GM21619 (cell line): Measurements from ENCODE around the gene CCDC80.
A peak's percentile ranks its signal among the peaks of the same experiment; 100 is the strongest.

Experiments
- ATAC-seq: cut with Tn5 transposase; IDR thresholded peaks from one replicate; pipeline ENCODE4 v1.9.1; 2021; ENCODE audit not compliant: unreplicated experiment

Gene CCDC80, protein sequence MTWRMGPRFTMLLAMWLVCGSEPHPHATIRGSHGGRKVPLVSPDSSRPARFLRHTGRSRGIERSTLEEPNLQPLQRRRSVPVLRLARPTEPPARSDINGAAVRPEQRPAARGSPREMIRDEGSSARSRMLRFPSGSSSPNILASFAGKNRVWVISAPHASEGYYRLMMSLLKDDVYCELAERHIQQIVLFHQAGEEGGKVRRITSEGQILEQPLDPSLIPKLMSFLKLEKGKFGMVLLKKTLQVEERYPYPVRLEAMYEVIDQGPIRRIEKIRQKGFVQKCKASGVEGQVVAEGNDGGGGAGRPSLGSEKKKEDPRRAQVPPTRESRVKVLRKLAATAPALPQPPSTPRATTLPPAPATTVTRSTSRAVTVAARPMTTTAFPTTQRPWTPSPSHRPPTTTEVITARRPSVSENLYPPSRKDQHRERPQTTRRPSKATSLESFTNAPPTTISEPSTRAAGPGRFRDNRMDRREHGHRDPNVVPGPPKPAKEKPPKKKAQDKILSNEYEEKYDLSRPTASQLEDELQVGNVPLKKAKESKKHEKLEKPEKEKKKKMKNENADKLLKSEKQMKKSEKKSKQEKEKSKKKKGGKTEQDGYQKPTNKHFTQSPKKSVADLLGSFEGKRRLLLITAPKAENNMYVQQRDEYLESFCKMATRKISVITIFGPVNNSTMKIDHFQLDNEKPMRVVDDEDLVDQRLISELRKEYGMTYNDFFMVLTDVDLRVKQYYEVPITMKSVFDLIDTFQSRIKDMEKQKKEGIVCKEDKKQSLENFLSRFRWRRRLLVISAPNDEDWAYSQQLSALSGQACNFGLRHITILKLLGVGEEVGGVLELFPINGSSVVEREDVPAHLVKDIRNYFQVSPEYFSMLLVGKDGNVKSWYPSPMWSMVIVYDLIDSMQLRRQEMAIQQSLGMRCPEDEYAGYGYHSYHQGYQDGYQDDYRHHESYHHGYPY

DNA sequence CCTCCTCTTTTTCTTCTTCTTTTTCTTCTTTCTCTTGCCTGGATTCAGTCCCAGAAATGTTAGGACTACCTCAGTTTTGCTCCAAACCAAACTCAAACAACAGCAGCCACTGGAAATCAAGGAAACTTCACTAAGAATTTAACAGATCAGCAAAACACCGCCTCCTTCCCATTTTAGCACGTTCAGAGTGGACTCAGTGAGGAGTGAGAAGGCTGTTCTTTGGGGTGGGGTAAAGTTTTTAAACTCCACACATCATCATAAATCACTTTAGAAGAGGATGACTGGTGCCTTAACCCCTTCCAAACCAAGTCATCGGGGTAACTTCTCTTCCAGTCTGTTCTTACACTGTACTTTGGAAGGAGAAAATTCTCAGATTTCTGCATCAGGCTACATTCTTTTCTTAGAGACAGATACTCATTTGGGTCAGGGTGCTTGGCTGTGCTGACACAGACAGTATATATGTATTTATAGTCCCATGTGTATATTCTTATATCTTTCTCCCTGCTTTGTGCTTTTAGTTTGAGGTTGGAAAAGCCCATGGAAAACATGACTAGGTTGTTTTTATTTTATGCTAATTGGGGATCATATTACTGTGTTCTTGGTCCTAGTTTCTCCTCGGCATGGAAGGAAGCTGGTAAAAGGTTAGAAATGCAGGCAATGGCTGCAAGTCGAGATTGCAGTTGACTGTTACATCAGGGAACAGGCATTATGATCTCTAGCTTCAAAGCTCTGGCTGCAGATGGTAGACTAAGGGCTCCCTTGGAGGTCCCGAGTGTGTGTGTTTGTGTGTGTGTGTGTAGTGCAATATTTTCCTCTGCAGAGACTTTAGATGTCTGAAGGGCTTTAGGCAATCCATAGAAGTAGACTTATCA lies at the start of gene CCDC80:
CCDC80 (minus strand) TSS at position 214 of the 872 bp plus-strand sequence. CDS start 1,238 bp downstream, outside the sequence.
- no peak for ATAC-seq

DNA sequence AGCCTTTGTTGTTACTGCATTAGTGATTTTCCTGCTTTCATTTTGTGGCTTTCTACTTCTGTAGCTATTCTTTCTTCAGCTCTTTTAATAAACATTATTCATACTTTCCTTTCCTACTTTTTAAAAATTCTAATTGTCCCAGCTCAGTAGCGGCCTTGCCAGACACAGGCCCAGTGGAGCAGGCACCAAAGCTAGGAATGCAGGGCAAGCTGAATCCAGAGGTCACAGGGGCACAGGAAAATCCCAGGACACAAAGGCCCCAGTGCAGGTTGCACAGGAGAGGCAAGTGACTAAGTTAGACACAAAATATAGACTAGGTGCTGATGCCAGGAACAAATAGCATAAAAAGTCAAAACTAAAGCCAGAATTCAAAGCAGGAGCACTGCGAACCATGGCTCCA lies 49.0 kb upstream of the CCDC80 start:
- no peak for ATAC-seq

DNA sequence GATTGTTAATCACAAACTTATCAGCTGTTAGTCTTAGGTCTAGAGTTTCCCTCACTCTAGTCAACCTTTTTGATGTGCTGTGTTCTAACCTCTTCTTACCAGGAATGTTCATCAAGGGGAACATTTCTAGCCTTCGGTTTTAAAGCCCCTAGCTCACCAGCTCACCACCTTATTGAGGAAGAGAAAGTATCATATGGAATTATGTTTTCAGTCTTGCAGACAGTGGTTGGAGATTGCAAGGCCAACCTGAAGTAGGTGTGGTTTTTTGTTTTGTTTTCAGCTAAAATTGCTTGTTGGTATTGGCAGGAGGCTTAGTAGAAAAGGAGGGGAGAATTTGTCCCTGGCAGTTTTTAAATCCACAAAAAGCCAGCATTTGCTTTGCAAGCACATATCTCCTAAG lies 48.4 kb upstream of the CCDC80 start:
- peak; percentile 65 for ATAC-seq

DNA sequence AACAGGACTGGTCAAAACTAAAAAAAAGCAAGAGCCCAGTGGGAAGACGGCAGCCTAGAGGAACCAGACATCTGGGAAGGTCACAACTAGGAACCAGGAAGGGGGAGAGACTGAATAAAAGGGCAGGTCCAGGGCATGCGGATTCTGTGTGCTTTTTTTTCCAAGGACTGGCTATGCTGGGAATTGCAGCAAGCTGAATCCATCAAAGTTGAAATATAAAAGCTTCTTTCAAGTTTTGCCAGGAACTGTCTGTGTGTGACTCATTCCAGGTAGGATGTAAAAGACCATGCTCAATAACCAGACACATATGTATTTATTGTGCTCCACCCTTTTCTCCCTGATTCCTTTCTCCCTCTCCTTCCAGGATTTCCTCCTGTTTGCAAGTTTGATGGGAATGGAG lies 47.9 kb upstream of the CCDC80 start:
- ATAC-seq: no peak

DNA sequence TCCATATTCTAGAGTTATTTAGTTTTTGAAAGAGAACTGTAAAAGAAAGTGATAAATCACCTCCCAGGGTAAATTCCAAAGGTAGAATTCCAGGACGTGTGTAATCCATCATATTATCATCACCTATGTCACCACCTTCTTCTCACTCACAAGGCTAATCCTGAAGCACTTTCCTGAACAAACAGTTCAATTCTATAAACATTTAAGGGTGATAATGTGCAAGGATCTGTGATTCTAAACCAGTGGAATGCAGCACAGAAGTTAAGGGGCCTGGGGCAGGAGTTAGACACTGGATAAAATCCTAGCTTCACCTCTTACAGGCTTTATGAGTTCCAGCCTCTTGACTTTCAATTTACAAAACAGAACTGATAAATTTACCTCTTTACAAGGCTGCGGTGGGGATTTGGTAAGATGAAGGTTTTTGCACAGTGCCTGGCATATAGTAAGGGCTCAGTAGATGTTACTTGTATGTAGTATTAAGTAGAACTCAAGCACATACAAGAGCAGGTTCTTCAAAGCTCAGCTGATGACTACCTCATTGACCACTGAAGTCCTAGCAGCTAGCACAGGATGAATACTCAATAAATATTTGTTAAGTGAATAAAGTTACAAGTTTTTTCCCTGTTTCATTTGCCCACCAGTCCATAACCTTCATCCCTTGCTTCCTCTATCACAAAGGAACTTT lies 47.3 kb upstream of the CCDC80 start:
- no peak for ATAC-seq

DNA sequence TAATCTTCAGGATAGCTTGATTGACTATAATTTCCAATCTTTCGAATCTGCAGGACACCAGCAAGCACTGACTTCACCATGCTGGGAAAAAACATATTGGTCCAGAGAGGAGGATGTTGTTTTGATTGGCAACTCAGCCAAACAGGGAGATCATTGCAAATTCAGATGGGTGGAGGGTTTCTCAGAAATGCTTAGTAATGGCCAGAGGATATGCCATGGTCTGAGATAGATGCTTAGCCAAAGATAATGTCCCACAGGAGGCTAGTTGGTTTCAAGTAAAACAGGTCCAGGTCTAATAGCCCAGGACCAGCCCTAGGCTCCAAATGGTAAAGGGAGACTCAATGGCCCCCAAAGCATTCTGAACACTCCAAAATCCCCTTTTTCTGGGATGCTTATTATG lies 46.7 kb upstream of the CCDC80 start:
- no peak for ATAC-seq

DNA sequence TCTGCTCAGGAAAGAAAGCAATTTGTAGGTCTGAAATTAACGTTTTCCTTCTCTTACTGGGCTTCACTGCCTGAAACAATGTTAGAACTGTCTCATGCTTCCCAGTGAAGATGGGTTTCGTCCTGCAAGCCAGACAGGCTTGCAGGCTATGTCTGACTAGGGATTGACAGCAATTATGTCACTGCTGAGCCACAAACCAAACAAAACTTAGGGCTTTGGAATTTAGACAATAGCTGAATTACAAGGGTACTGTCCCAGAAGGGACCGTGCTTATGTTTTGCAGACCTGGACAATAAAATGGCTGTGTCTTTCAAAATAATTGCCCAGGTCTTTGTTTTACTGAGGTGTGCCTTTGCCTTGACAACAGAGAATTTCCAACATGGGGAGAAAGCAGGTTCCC lies 46.3 kb upstream of the CCDC80 start:
- no peak for ATAC-seq

DNA sequence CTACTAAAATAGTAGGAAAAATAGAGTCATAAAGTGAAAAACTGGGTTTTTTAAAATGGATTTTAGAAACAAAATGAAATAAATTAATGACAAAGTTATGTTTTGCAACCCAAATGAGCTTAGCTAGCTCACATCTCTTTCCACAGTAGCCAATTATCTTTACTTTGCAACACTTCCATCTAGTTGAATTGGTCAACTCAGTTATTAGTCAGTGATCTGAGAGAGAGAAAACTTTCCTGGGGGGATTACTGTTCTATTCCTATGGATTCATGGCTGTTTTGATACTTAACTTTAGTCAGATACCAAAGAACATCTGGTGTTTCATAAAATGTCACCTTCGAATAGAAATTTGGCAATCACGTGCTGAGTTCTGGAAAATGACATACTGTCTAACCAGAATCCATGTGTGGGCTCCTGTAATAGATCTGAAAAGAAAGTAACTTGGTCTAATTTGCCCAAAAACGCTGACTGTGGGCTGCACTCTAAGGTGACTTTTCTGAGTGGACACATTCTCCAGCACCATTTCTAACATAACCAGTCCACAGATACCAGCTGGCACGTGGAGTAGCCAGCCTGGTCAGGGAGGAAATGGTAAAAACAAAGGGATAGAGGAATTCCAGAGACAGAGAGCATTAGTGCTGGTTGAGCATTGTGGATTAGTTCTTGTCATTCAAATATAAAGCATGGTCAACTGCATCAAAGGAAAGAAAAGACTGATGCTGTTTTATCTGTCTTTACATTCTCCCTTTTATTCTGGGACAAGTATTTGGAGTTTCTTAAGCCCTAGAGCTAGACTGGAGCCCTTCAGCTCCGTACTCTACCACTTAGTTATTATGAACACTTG lies 45.2 kb upstream of the CCDC80 start:
- ATAC-seq: no peak

DNA sequence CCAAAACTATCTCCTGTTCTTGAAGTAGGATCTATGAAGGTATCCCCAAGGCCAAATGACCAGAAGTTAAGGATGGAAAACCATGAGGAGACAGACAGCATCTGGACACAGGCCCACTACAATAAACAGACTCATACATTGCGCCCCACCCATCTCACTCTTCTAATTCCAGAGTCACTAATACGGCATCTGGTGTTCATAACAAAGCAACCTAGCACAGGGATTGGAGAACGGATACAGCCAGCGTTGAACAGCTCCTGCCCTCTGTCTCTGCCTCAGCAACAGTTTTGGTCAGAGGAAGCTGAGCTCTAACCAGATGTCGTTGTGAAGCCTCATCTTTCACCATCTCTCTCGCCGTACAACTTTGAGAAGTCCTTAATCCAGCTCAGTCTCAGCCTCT lies 44.5 kb upstream of the CCDC80 start:
- ATAC-seq: no peak

DNA sequence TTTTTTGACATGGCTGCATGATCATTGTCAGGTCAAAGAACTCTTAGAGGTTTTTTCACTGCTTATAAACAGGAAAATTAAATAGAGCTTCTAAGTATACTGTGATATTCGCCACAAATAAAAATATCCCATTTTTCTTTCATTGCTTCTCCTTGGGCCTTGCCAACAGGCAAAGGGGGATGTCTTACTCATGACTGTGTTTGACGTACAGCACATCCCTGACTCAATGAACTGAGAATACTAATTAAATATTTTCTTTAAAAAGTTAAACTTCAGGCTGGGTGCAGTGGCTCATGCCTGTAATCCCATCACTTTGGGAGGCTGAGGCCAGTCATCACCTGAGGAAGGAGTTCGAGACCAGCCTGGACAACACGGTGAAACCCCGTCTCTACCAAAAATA lies 41.4 kb upstream of the CCDC80 start:
- no peak for ATAC-seq

DNA sequence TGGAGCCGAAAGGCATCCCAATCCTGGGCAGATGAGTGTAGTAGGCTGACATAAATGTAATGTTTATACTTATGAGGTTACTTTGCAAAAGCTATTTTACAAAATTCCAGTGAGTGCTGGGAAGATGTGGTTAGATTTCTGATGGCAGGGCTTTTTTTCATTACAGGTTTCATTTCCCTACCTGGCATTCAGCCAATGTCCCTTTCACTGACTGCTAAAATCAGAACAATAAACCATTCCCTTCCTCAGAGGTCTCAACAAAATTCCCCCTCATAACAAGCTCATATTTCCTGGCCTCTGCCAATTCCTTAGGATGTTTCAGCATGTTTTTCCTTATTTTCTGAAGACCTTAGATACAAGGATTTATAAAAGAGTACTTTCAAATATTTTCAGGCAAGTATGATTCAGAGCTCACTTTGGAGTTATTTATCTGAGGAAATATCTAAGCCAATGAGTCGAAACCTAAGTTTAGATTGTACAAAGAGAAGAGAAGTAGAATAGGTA lies 40.9 kb upstream of the CCDC80 start:
- ATAC-seq: no peak

DNA sequence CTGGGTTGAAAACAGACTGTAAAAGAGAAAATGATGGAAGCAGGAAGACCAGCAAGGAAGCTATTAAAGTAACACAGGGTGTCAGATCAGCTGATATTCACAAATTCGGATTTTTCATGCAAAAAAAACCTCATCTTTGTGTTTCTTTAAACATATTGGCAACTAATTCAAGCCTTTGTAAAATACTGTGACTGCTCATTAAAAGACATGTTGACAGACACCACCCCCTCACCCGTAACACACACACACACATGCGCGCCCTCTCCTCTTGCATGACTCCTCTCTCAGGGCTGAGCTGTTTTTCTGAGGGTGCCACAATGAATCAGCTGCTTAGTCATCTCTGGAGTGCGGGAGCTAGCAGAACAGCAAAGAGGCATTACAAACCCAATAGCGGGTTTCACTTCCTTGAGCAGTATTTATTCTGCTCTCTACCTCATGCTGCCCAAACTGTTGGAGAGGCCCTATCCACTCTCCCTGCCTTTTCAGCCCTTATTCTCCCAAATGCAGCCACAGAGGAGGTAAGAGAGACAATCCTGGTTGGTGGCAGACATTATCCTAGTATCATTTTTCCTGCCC lies 35.8 kb upstream of the CCDC80 start:
- ATAC-seq: peak; percentile 99

DNA sequence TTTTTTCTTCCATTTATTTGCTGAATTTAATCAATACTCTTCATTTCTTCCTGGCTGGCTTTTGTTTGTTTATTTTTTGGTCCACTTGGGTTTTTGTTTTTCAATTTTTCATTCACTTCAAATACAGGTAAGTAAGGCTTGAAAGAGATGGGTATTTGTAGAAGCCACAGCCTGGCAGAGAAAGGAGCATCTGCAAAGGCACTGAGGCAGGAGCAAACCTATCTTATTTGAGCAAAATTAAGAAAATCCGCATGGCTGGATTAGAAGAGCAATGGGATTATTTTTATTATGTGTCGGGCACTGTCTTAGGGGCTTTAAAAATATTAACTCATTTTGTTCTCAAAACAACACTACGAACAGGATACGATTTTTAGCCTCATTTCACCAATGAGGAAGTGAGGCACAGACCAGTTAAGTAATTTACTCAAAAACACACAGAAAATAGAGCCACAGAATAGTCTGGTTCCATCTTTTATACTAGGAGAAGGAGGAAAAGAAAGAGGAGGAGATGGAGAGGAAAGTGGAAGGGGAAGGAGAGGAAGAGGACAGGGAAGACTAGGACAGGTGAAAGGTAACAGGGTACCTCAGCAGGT lies 35.1 kb upstream of the CCDC80 start:
- no peak for ATAC-seq

DNA sequence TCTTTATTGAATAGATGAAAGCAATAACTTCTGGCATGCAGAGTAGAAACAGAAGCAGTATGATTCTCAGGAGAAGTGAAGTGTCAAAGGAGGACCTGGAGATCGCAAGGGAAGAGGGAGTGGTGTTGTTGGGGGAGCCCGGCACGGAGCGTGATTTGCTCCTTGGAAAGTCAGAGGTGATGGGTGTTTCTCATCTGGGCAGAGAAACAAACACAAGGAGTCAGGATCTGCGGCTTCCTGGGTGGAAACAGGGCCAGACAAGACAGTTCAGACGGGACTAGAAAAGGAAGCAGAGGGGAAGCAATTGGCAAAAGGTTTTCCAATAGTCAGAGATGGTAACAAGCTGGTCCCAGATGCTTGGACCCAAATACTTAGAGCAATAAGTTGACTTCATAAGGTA lies 34.4 kb upstream of the CCDC80 start:
- no peak for ATAC-seq

DNA sequence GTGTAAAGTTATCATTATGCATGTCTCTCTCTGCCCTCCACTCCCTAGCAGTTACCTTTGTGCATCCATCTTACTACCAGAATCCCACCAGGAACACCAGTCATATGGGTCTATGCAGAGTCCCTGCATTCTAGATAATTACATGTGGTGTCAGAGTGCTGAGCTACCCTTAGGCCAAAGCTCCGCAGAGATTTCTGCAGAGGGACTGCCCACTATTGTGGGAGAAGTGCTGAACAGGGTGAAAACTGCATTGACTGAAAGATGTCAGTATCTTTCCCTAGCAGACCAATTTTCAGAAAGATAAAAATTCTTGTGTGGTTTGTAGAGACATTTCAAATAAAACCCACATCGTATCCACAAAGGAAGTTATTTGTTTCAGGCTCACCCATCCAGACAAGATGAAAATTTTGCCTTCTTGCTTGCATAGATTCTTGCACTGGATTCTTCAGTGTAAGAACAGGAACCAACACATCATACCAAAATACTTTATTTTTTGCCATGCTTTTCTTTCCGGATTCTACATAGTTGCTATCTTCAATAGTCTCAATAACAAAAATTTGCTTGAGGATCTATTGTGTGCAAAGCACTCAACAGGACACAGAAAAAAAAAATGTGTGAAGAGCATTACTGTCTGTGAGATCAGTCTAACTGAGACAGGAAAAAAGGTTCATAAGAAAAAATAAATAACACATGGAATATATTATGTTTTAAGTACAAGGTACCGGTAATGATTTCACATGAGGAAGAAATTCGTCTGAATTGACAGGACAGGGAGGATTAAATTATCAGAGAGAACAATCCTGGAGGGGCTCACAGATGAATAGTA lies 32.0 kb upstream of the CCDC80 start:
- ATAC-seq: no peak

DNA sequence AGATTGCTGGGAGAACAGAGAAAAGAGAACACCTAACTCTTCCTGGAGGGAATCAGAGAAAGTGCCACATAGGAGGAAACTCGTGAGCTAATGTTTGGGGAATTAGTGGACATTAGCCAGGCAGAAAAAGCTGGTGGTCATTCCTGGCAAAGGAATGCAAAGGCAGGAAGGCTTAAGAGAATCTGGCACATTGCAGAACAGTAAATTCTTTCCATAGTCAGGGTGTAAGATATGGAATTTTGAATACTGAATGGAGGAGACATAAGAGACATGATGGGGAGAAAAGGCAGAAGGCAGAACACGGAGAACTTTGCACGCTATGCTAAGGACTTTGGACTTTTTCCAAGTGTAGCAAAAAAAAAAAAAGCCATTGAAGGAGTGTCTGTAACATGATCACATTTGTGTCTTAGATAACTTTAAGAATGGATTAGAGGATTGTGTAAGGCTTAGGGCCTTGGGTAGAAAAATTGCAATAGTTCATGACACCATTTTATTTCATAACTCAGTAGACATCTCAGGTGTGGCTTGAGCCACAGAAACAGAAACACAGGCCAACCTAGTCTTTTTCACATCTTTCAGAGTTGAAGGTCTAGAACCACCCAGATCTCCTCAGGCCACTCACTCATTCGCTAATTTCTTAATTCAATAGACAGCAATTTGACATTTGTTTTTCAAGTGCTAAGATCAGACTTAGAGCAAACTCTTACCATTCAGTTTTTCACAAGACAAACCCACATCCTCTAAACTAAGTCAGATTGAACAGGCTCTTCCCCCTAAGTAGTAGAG lies 31.2 kb upstream of the CCDC80 start:
- ATAC-seq: no peak

DNA sequence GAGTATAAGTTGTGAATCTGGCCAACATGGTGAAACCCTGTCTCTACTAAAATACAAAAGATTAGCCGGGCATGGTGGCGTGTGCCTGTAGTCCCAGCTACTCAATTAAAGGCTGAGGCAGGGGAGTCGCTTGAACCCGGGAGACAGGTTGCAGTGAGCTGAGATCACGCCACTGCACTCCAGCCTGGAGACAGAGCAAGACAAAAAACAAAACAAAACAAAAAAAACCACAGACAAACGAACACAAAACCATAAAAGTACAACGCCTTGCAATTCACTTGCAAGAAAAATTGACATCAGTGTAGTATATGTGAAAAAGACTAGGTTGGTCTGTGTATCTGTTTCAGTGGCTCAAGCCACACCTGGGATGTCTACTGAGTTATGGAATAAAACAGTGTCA lies 29.9 kb upstream of the CCDC80 start:
- no peak for ATAC-seq
